Gastroesophageal sphincter (tissue), 4 donors: Measurements from ENCODE around the gene PNPO. TPM values are rescaled to one million over a fixed set of nuclear protein-coding genes. Genes with fewer than 3 reads are reported as not detected.

Experiments used
- ATAC-seq: fragments of 150-250 bp; one replicate; pipeline ENCODE4 v1.9.1; 2016; ENCODE audit warnings: mild to moderate bottlenecking, moderate library complexity
- H3K27ac ChIP-seq, 4 donors: fragments of 200-600 bp; sonication (generic) in 3 of 4; 1 replicate in 3 of 4; 2 replicates in 1 of 4; pipeline ENCODE4 v1.5.1; 2016 to 2019
- H3K27me3 ChIP-seq: fragments of 200-600 bp; sonication (generic); one replicate; pipeline ENCODE4 v1.5.1; 2019
- H3K36me3 ChIP-seq, 2 donors: fragments of 200-600 bp; sonication (generic); one replicate each; pipeline ENCODE4 v1.5.1; 2019; ENCODE audit warnings: control low read depth in 1 of 2
- H3K4me1 ChIP-seq, 3 donors: fragments of 200-600 bp; sonication (generic); 1 replicate in 2 of 3; 2 replicates in 1 of 3; pipeline ENCODE4 v1.5.1; 2016 to 2019; ENCODE audit warnings: control low read depth in 2 of 3
- H3K4me3 ChIP-seq, 2 donors: fragments of 200-600 bp; sonication (generic); one replicate each; pipeline ENCODE4 v1.5.1; 2019; ENCODE audit warnings: mild to moderate bottlenecking in 1 of 2, moderate library complexity in 1 of 2
- H3K9me3 ChIP-seq, 3 donors: fragments of 200-600 bp; sonication (generic); one replicate each; pipeline ENCODE4 v1.5.1; 2017 to 2019; ENCODE audit warnings: control low read depth in 2 of 3
- CTCF ChIP-seq, 4 experiments: fragments of 200-600 bp in 2 of 4; fragments of 450-650 bp in 2 of 4; sonication (generic) in 1 of 4; IDR thresholded peaks; one replicate each; pipeline ENCODE4 v1.5.1; 2017 to 2019; ENCODE audit warnings: antibody characterized with exemption in 4 of 4, mild to moderate bottlenecking in 2 of 4, moderate library complexity in 2 of 4
- EP300 ChIP-seq: sonication (generic); formaldehyde crosslinking; IDR thresholded peaks from one replicate; pipeline ENCODE4 v1.6.1; 2017; ENCODE audit warnings: antibody characterized with exemption, mild to moderate bottlenecking
- POLR2A ChIP-seq, 2 donors: fragments of 450-650 bp; IDR thresholded peaks; one replicate each; pipeline ENCODE4 v1.6.1; 2017; ENCODE audit warnings: antibody characterized with exemption in 2 of 2, mild to moderate bottlenecking in 2 of 2, moderate library complexity in 1 of 2
- POLR2AphosphoS5 ChIP-seq: sonication (generic); formaldehyde crosslinking; IDR thresholded peaks from one replicate; pipeline ENCODE4 v1.6.1; 2017; ENCODE audit warnings: antibody characterized with exemption
- WGBS, 2 donors: methylation state at CpG; one replicate each; pipeline ENCODE4 v1.1.5; 2018; ENCODE audit warnings: low coverage in 1 of 2; 5-methylcytosine and 5-hydroxymethylcytosine counted together
- total RNA-seq, 4 donors: library from RNA; depleted of rRNA; stranded (reverse); fragments of >200 nt; gene quantifications; one replicate each; pipeline ENCODE4 v1.1.0, GENCODE V29; 2016

PNPO gene
- total RNA-seq, 4 donors from 2014 or later = 20.3 to 43.9 (median 21.9) TPM

DNA sequence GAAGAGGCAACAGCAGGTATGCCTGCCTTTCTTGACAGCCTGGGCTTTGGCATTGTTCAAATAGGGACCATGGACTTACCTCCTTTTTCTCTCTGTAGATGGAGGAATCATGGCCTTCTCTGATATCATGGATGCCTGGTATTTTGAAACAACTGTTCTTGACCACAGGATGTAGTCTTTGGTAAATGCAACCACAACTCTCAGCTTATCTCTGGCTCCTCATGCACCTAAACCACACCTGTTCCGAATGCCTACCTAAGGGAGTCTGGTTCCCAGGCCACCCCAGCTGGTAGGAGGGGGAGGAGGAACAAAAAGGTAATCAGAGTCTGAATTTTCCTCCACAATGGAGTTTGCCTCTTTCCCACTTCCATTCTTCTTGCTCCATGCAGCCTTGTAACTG, 48.3 kb downstream of the PNPO start:
- no peak for ATAC-seq
- no peaks in the 10 kb centered on the region for H3K36me3 ChIP-seq
- peaks cover 1% of the 10 kb centered on the region for H3K27me3 ChIP-seq
- H3K4me3 ChIP-seq = no peak overlapping the region
- WGBS, 2 donors = 100% methylated on average over 1 of the region's 1 CpG; no CpG with 5 or more reads in 1 of the 2 donors
- H3K4me1 ChIP-seq = peaks cover 0 to 14% (median 8%) of the 10 kb centered on the region in 3 donors
- no peak overlapping the region for H3K27ac ChIP-seq
- no peaks in the 10 kb centered on the region for H3K9me3 ChIP-seq
- TF ChIP-seq POLR2A (IDR thresholded peaks at IDR 0.05) (no peak), EP300 (no peak), POLR2AphosphoS5 (no peak), CTCF (IDR thresholded peaks at IDR 0.05) (no peak)

GRCh38 chr17:47990962-47991731, 49.8 kb downstream of the PNPO start:
- H3K36me3 ChIP-seq = no peaks in the 10 kb centered on the region
- H3K4me1 ChIP-seq = peaks cover 0 to 14% (median 8%) of the 10 kb centered on the region in 3 donors
- ATAC-seq = no peak
- TF ChIP-seq POLR2AphosphoS5 = no peak
- no peak for TF ChIP-seq POLR2A (IDR thresholded peaks at IDR 0.05)
- no peak for TF ChIP-seq CTCF (IDR thresholded peaks at IDR 0.05)
- no peak for TF ChIP-seq EP300
- 42% methylated on average over 5 of the region's 14 CpGs; no CpG with 5 or more reads in 1 of the 2 donors for WGBS, 2 donors
- peaks cover 15% of the 10 kb centered on the region for H3K27me3 ChIP-seq
- no peak overlapping the region for H3K27ac ChIP-seq
- H3K4me3 ChIP-seq = no peak overlapping the region
- H3K9me3 ChIP-seq = no peaks in the 10 kb centered on the region

DNA sequence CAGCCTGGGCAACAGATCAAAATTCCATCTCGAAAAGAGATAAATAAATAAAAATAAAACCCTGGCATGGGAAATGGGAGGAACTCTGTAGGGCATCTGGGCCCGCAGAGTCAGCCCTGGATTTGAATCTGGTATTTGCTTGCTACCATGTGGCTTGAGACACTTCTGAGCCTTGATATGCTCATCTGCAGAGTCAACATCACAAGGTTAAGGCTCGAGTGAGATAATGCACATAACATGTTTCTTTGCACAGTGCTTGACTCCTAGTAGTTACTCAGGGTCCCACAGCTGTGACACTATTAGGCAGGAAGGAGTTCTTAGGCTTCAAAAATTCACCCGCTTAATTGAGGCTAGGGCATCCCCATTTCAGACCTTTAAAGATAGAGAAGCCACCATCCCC, 50.8 kb downstream of the PNPO start:
- H3K27ac ChIP-seq = no peak overlapping the region
- peaks cover 25% of the 10 kb centered on the region for H3K27me3 ChIP-seq
- ATAC-seq = no peak
- 65 to 89% methylated on average over 3 to 4 of the region's 4 CpGs for WGBS, 2 donors
- TF ChIP-seq EP300 (no peak), CTCF (IDR thresholded peaks at IDR 0.05) (no peak), POLR2A (IDR thresholded peaks at IDR 0.05) (no peak), POLR2AphosphoS5 (no peak)
- no peaks in the 10 kb centered on the region for H3K9me3 ChIP-seq
- no peak overlapping the region for H3K4me3 ChIP-seq
- H3K4me1 ChIP-seq = peaks cover 0 to 11% (median 4%) of the 10 kb centered on the region in 3 donors
- H3K36me3 ChIP-seq = no peaks in the 10 kb centered on the region

DNA sequence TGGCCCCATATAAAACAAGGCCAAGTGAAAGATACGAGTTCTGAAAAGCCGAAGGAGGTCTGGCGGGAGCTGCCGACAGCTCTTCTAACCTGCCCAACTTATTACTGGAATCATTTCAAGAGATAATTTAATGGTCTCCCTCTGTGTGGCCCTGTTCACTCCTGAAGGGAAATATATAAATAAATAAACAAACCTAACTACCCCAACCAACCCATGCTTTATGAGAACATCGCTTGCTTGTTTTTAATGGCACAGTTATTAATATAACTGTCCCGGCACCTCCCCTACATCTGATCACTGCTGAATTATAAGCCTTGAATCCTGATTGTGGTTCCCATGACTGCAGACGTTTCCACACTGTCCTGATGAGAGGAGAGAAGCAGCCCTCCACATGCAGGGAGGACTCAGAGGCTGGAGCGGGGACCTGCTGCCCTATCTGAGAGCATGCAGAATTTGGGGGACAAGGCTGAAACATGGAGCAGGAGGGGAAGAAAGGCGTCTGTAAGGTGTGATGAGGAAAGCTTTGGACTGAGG, 51.7 kb downstream of the PNPO start:
- 74 to 85% methylated on average over 7 to 9 of the region's 9 CpGs for WGBS, 2 donors
- Histone ChIP-seq H3K4me3 (no peak overlapping the region), H3K4me1 (peaks cover 0 to 2% (median 0%) of the 10 kb centered on the region in 3 donors), H3K36me3 (no peaks in the 10 kb centered on the region), H3K9me3 (no peaks in the 10 kb centered on the region), H3K27ac (no peak overlapping the region), H3K27me3 (peaks cover 34% of the 10 kb centered on the region)
- TF ChIP-seq POLR2AphosphoS5 = no peak
- no peak for TF ChIP-seq EP300
- TF ChIP-seq POLR2A (IDR thresholded peaks at IDR 0.05) = no peak
- no peak for TF ChIP-seq CTCF (IDR thresholded peaks at IDR 0.05)
- no peak for ATAC-seq

DNA sequence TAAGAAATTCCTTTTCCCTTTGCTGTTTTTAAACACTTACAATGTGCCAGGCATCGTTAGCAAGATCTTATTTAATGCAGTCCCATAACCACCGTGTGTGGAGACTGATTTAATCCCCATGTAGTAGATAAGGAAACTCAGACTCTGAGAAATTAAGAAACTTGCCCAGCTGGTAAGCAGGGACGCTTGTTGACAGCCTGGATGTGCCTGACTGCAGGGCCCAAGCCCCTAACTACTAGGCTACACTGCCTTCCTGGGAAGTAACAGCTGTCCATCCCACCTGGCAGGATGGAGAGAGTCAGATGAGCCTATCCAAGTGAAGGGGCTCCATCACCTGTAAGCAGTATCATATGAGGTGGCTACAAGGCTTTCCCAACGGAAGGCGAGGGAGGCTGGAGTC, 52.6 kb downstream of the PNPO start:
- WGBS, 2 donors = 75 to 84% methylated on average over 1 to 3 of the region's 5 CpGs
- H3K27ac ChIP-seq = no peak overlapping the region
- H3K36me3 ChIP-seq = no peaks in the 10 kb centered on the region
- H3K4me1 ChIP-seq = no peaks in the 10 kb centered on the region
- TF ChIP-seq POLR2AphosphoS5 = no peak
- no peak for TF ChIP-seq POLR2A (IDR thresholded peaks at IDR 0.05)
- no peak for TF ChIP-seq EP300
- TF ChIP-seq CTCF (IDR thresholded peaks at IDR 0.05) = no peak
- peaks cover 39% of the 10 kb centered on the region for H3K27me3 ChIP-seq
- ATAC-seq = no peak
- no peaks in the 10 kb centered on the region for H3K9me3 ChIP-seq
- H3K4me3 ChIP-seq = no peak overlapping the region
